ENCODE results near the gene RIT2. TPM values are rescaled to one million over a fixed set of nuclear protein-coding genes. Genes with fewer than 3 reads are reported as not detected.

The RIT2 gene
- total and polyA plus RNA-seq, 11 donors: not detected

- Histone ChIP-seq H3K4me1 (no peaks in the 10 kb centered on the region), H3K36me3 (no peaks in the 10 kb centered on the region), H3K27ac (no peak overlapping the region), H3K27me3 (no peaks in the 10 kb centered on the region), H3K4me3 (no peak overlapping the region), H3K9me3 (no peaks in the 10 kb centered on the region)
- intact Hi-C loops (cut with DNase I): no loop called here
- no peak for ATAC-seq
- DNase-seq: no peak
- 45 to 61% (median 55%) methylated on average over 1 of the region's 1 CpG for WGBS, 4 donors
- TF ChIP-seq CTCF (IDR thresholded peaks at IDR 0.05) (no peak), POLR2A (IDR thresholded peaks at IDR 0.05) (no peak)
Measured at GRCh38 chr18:42746794-42747193, 368.7 kb downstream of the RIT2 start.

GRCh38 chr18:42745931-42746330 lies 369.6 kb downstream of the RIT2 start:
- DNase-seq (no peak), ATAC-seq (no peak)
- Histone ChIP-seq H3K9me3 (no peaks in the 10 kb centered on the region), H3K36me3 (no peaks in the 10 kb centered on the region), H3K27ac (no peak overlapping the region), H3K4me3 (no peak overlapping the region), H3K27me3 (no peaks in the 10 kb centered on the region), H3K4me1 (no peaks in the 10 kb centered on the region)
- TF ChIP-seq CTCF (IDR thresholded peaks at IDR 0.05) (no peak), POLR2A (IDR thresholded peaks at IDR 0.05) (no peak)
- intact Hi-C loops (cut with DNase I): no loop called here

- ATAC-seq (no peak), DNase-seq (no peak)
- no peak for TF ChIP-seq CTCF (IDR thresholded peaks at IDR 0.05)
- no peak for TF ChIP-seq POLR2A (IDR thresholded peaks at IDR 0.05)
- no peaks in the 10 kb centered on the region for H3K27me3 ChIP-seq
- H3K9me3 ChIP-seq: no peaks in the 10 kb centered on the region
- intact Hi-C loops (cut with DNase I): no loop called here
- H3K27ac ChIP-seq: no peak overlapping the region
- no peaks in the 10 kb centered on the region for H3K36me3 ChIP-seq
- no peak overlapping the region for H3K4me3 ChIP-seq
- no peaks in the 10 kb centered on the region for H3K4me1 ChIP-seq
Measured at GRCh38 chr18:42745171-42745570, 370.3 kb downstream of the RIT2 start.

- no peak for TF ChIP-seq POLR2A (IDR thresholded peaks at IDR 0.05)
- no peak for TF ChIP-seq CTCF (IDR thresholded peaks at IDR 0.05)
- H3K27ac ChIP-seq: no peak overlapping the region
- DNase-seq: no peak
- ATAC-seq: no peak
- no peaks in the 10 kb centered on the region for H3K27me3 ChIP-seq
- H3K4me3 ChIP-seq: no peak overlapping the region
- H3K36me3 ChIP-seq: no peaks in the 10 kb centered on the region
- 65 to 67% (median 67%) methylated on average over 7 of the region's 7 CpGs for WGBS, 4 donors
- H3K9me3 ChIP-seq: no peaks in the 10 kb centered on the region
- no peaks in the 10 kb centered on the region for H3K4me1 ChIP-seq
- intact Hi-C loops (cut with DNase I): no loop called here
Measured at GRCh38 chr18:42743373-42744138, 371.9 kb downstream of the RIT2 start.

Measured in heart left ventricle (tissue), 16 donors.